ENCODE measurements around the gene MAP6.

MAP6 gene

DNA sequence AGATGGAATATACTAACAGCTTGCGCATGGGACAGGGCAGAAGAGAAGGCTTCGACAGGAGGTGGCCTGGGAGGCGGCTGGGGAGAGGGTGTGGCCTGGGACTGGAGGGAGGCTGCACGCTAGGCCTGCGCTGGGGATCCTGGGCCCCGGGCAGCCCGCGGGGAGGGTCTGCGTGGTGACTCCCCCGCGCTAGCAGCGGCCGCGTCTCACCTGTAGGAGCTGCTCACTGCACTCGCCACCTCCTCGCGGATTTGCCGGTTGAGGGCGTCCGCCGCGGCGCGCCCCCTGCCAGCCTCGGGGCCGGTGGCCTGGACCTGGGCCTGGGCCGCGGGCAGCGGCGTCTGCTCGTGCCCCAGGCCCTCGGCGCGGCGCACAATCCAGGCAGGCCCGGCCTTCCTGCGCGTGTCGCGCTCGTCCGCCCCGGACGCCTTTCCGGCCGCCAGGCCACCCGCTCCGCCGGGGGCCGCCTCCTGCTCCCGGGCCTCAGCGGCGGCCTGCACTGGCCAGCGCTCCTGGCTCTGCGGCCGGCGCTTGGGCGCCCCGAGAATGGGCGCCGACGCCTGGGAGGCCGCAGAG lies 1.5 kb downstream of the MAP6 start:
- Histone ChIP-seq H3K9me3 (replicated peaks; ENCODE audit: insufficient read depth, low read length) (no peaks in the 10 kb centered on the region), H2AFZ (ENCODE audit: low read length) (no peak overlapping the region), H3K4me1 (ENCODE audit: low read length) (no peaks in the 10 kb centered on the region; the same call in 1 of the 2 replicates), H3K4me2 (ENCODE audit: low read depth, low read length) (no peak overlapping the region), H3K4me3 (ENCODE audit: low read length) (no peak overlapping the region), H3K27me3 (replicated peaks; ENCODE audit: insufficient read depth, low read length) (peaks cover 68% of the 10 kb centered on the region), H3K9ac (ENCODE audit: low read length) (no peak overlapping the region), H3F3A (ENCODE audit: insufficient read depth, low read length) (no peaks in the 10 kb centered on the region), H3K36me3 (replicated peaks; ENCODE audit: insufficient read depth, low read length) (no peaks in the 10 kb centered on the region), H3K9me2 (replicated peaks; ENCODE audit: insufficient read depth, low read length) (no peaks in the 10 kb centered on the region), H3K27ac (ENCODE audit: low read length) (no peak overlapping the region), H3K79me2 (ENCODE audit: low read length) (no peaks in the 10 kb centered on the region), H4K20me1 (ENCODE audit: insufficient read depth, low read length) (no peaks in the 10 kb centered on the region)
- no peak for DNase-seq
- TF ChIP-seq EZH2 (optimal IDR thresholded peaks at IDR 0.05; ENCODE audit: low read depth, low read length) (no peak), EZH2phosphoT487 (IDR thresholded peaks at IDR 0.05; ENCODE audit: low read length) (no peak)
- TF ChIP-seq, protein P1, sequence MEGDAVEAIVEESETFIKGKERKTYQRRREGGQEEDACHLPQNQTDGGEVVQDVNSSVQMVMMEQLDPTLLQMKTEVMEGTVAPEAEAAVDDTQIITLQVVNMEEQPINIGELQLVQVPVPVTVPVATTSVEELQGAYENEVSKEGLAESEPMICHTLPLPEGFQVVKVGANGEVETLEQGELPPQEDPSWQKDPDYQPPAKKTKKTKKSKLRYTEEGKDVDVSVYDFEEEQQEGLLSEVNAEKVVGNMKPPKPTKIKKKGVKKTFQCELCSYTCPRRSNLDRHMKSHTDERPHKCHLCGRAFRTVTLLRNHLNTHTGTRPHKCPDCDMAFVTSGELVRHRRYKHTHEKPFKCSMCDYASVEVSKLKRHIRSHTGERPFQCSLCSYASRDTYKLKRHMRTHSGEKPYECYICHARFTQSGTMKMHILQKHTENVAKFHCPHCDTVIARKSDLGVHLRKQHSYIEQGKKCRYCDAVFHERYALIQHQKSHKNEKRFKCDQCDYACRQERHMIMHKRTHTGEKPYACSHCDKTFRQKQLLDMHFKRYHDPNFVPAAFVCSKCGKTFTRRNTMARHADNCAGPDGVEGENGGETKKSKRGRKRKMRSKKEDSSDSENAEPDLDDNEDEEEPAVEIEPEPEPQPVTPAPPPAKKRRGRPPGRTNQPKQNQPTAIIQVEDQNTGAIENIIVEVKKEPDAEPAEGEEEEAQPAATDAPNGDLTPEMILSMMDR (IDR thresholded peaks at IDR 0.05; ENCODE audit: low read length) = no peak

DNA sequence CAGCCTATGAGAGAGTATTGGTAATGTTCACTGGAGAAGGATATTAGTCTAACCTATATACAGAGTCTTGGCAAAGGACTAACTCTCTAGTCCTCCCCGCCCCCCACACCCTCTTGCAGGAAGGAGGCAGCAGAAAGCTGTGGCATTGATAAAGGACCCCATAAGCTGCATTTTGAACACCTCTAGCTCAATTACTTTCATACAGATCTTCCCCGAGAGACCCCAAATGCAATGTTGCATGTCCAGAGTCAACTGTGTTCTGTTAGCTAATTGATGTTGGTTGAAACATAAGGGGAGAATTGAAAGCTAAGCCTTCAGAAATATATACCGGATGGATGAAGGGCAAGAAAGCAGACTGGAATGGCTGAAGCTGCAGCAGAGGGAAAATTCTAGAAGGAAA lies 2.8 kb downstream of the MAP6 start:
- Histone ChIP-seq H3F3A (ENCODE audit: insufficient read depth, low read length) (no peaks in the 10 kb centered on the region), H3K9ac (ENCODE audit: low read length) (no peak overlapping the region), H3K4me3 (ENCODE audit: low read length) (no peak overlapping the region), H3K4me2 (ENCODE audit: low read depth, low read length) (no peak overlapping the region), H3K27me3 (replicated peaks; ENCODE audit: insufficient read depth, low read length) (peaks cover 55% of the 10 kb centered on the region), H3K36me3 (replicated peaks; ENCODE audit: insufficient read depth, low read length) (no peaks in the 10 kb centered on the region), H2AFZ (ENCODE audit: low read length) (no peak overlapping the region), H4K20me1 (ENCODE audit: insufficient read depth, low read length) (no peaks in the 10 kb centered on the region), H3K4me1 (ENCODE audit: low read length) (no peaks in the 10 kb centered on the region; the same call in 1 of the 2 replicates), H3K27ac (ENCODE audit: low read length) (no peak overlapping the region), H3K9me2 (replicated peaks; ENCODE audit: insufficient read depth, low read length) (no peaks in the 10 kb centered on the region), H3K79me2 (ENCODE audit: low read length) (no peaks in the 10 kb centered on the region), H3K9me3 (replicated peaks; ENCODE audit: insufficient read depth, low read length) (no peaks in the 10 kb centered on the region)
- DNase-seq = no peak
- TF ChIP-seq EZH2phosphoT487 (IDR thresholded peaks at IDR 0.05; ENCODE audit: low read length) (no peak), EZH2 (optimal IDR thresholded peaks at IDR 0.05; ENCODE audit: low read depth, low read length) (no peak)
- TF ChIP-seq, protein P1 (IDR thresholded peaks at IDR 0.05; ENCODE audit: low read length) = no peak

DNA sequence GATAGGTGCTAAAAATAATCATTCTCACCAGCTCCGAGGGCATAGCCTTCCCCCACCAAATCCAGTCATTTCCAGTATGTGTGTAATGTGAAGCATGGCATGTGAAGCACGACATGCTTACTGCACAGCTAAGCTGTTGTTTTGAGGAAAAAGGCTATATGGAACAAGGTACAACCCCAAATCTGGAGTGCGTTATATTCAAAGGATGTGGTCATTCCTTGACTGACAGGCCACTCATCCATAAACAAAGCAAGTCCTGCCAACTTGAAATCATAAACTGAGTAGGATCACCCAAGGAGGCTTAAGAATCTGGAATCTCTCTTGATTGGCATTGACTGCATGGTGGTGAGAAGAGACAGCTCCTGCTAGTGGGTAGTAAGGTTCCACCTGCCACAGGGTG lies 3.7 kb downstream of the MAP6 start:
- H4K20me1 ChIP-seq (ENCODE audit: insufficient read depth, low read length) = no peaks in the 10 kb centered on the region
- no peak overlapping the region for H3K4me3 ChIP-seq (ENCODE audit: low read length)
- no peaks in the 10 kb centered on the region; the same call in 1 of the 2 replicates for H3K4me1 ChIP-seq (ENCODE audit: low read length)
- no peak for TF ChIP-seq EZH2 (optimal IDR thresholded peaks at IDR 0.05; ENCODE audit: low read depth, low read length)
- TF ChIP-seq, protein P1 (IDR thresholded peaks at IDR 0.05; ENCODE audit: low read length) = no peak
- no peak for TF ChIP-seq EZH2phosphoT487 (IDR thresholded peaks at IDR 0.05; ENCODE audit: low read length)
- no peaks in the 10 kb centered on the region for H3K36me3 ChIP-seq (replicated peaks; ENCODE audit: insufficient read depth, low read length)
- H2AFZ ChIP-seq (ENCODE audit: low read length) = no peak overlapping the region
- no peak for DNase-seq
- H3K9me3 ChIP-seq (replicated peaks; ENCODE audit: insufficient read depth, low read length) = no peaks in the 10 kb centered on the region
- H3K4me2 ChIP-seq (ENCODE audit: low read depth, low read length) = no peak overlapping the region
- H3K9ac ChIP-seq (ENCODE audit: low read length) = no peak overlapping the region
- no peaks in the 10 kb centered on the region for H3K9me2 ChIP-seq (replicated peaks; ENCODE audit: insufficient read depth, low read length)
- H3K79me2 ChIP-seq (ENCODE audit: low read length) = no peaks in the 10 kb centered on the region
- H3F3A ChIP-seq (ENCODE audit: insufficient read depth, low read length) = no peaks in the 10 kb centered on the region
- H3K27me3 ChIP-seq (replicated peaks; ENCODE audit: insufficient read depth, low read length) = peaks cover 46% of the 10 kb centered on the region
- H3K27ac ChIP-seq (ENCODE audit: low read length) = no peak overlapping the region

Data from MM.1S (cell line).